Fibroblast of lung (primary cell): Measurements from ENCODE around the gene GTF2F2. TPM values are rescaled to one million over a fixed set of nuclear protein-coding genes. Genes with fewer than 3 reads are reported as not detected.

ENCODE experiments used
- DNase-seq, 2 donors: peaks; one replicate each; pipeline versions ENCODE4 v3.0.0 to v3.0.0-alpha.2; 2010; ENCODE audit warnings: low read depth in 2 of 2
- H2AFZ ChIP-seq: 2 replicates; pipeline ENCODE4 v1.5.1; 2012; ENCODE audit warnings: low read length, control low read depth, inconsistent platforms
- H3K27ac ChIP-seq: 2 replicates; pipeline ENCODE4 v1.5.1; 2011; ENCODE audit warnings: low read length, control low read depth; ENCODE audit not compliant: insufficient read depth
- H3K27me3 ChIP-seq: 2 replicates; pipeline ENCODE4 v1.5.1; 2011; ENCODE audit warnings: mild to moderate bottlenecking, low read length; ENCODE audit not compliant: control insufficient read depth, insufficient read depth
- H3K36me3 ChIP-seq: 2 replicates; pipeline ENCODE4 v1.5.1; 2011; ENCODE audit warnings: low read length; ENCODE audit not compliant: control insufficient read depth, insufficient read depth
- H3K4me1 ChIP-seq: 2 replicates; pipeline ENCODE4 v1.5.1; 2011; ENCODE audit warnings: low read length; ENCODE audit not compliant: control insufficient read depth, insufficient read depth; ENCODE audit errors: extremely low read depth
- H3K4me2 ChIP-seq: 2 replicates; pipeline ENCODE4 v1.5.1; 2011; ENCODE audit warnings: low read length, control low read depth; ENCODE audit not compliant: insufficient read depth; ENCODE audit errors: extremely low read depth
- H3K4me3 ChIP-seq, 4 experiments: fragments of 200-600 bp in 1 of 4; sonication (generic) in 1 of 4; replicated peaks in 1 of 4; 2 replicates each; pipeline ENCODE4 v1.5.1; 2011 to 2016; ENCODE audit warnings: low read length in 4 of 4, low read depth in 3 of 4, mild to moderate bottlenecking in 3 of 4, control low read depth in 2 of 4, inconsistent platforms in 1 of 4, mixed read lengths in 1 of 4; ENCODE audit not compliant: insufficient read depth in 1 of 4; ENCODE audit errors: control extremely low read depth in 1 of 4
- H3K79me2 ChIP-seq: 2 replicates; pipeline ENCODE4 v1.5.1; 2012; ENCODE audit warnings: mild to moderate bottlenecking, low read length, inconsistent platforms; ENCODE audit not compliant: control insufficient read depth, insufficient read depth
- H3K9ac ChIP-seq: 2 replicates; pipeline ENCODE4 v1.5.1; 2011; ENCODE audit warnings: mild to moderate bottlenecking, low read length, control low read depth; ENCODE audit not compliant: insufficient read depth
- H3K9me3 ChIP-seq: 2 replicates; pipeline ENCODE4 v1.5.1; 2012; ENCODE audit warnings: low read depth, low read length; ENCODE audit not compliant: control insufficient read depth, insufficient read depth
- H4K20me1 ChIP-seq: 2 replicates; pipeline ENCODE4 v1.5.1; 2011; ENCODE audit warnings: low read length; ENCODE audit not compliant: control insufficient read depth, insufficient read depth; ENCODE audit errors: extremely low read depth
- EZH2 ChIP-seq: IDR thresholded peaks from 2 replicates; pipeline ENCODE4 v1.5.1; 2012; ENCODE audit warnings: low read length, control low read depth, mild to moderate bottlenecking; ENCODE audit errors: missing control alignments
- polyA plus RNA-seq, 2 donors: library from polyadenylated mRNA; depleted of rRNA in 1 of 2; stranded (reverse) in 1 of 2; unstranded in 1 of 2; fragments of >200 nt; gene quantifications; 2 replicates each; pipeline ENCODE4 v1.2.1, GENCODE V29; 2011 to 2012; ENCODE audit warnings: missing spikeins in 1 of 2
- total RNA-seq: library from RNA; depleted of rRNA; stranded (reverse); fragments of >200 nt; gene quantifications from 2 replicates; pipeline ENCODE4 v1.2.1, GENCODE V29; 2014
- TF ChIP-seq, protein P1 (sequence below), 2 donors: IDR thresholded peaks in 1 of 2; conservative IDR thresholded peaks in 1 of 2; 1 replicate in 1 of 2; 2 replicates in 1 of 2; pipeline ENCODE4 v1.5.1; 2011 to 2012; ENCODE audit warnings: low read length in 2 of 2, control low read depth in 1 of 2, inconsistent platforms in 1 of 2, low read depth in 1 of 2, mild to moderate bottlenecking in 1 of 2

The GTF2F2 gene
- total and polyA plus RNA-seq, 2 donors (not counting 1 experiment from before 2014, with no cell fraction given): 23.4 to 31.7 TPM

DNA sequence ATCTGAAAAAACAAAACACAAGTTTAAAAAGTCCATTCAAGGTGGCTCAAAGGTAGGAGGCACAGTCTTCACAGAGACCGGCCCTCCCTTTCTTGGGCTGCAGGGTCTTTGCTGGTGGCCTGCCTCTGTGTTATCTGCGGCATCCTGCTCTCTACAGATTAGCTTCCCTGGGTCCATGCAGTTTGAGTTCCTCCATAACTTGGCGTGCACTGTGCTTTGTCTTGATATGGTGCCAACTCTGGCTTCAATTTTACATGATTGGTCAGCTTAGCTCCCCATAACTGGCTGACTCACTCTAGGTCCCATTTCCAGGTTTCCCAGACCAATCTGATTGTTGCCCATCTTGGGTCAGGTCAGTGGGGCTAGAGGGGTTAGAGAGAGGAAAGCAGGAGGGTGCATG lies 178.9 kb downstream of the GTF2F2 start:
- no peak overlapping the region for H3K4me3 ChIP-seq
- no peak overlapping the region for H3K9ac ChIP-seq
- no peaks in the 10 kb centered on the region for H3K9me3 ChIP-seq
- H4K20me1 ChIP-seq: no peaks in the 10 kb centered on the region
- no peaks in the 10 kb centered on the region for H3K79me2 ChIP-seq
- peak; percentile 38 to 39 for DNase-seq
- peak overlapping the region; percentile 19 for H3K4me2 ChIP-seq
- H3K4me1 ChIP-seq: peaks cover 4% of the 10 kb centered on the region
- no peaks in the 10 kb centered on the region for H3K36me3 ChIP-seq
- H2AFZ ChIP-seq: no peak overlapping the region
- H3K27ac ChIP-seq: no peak overlapping the region
- TF ChIP-seq, protein P1, sequence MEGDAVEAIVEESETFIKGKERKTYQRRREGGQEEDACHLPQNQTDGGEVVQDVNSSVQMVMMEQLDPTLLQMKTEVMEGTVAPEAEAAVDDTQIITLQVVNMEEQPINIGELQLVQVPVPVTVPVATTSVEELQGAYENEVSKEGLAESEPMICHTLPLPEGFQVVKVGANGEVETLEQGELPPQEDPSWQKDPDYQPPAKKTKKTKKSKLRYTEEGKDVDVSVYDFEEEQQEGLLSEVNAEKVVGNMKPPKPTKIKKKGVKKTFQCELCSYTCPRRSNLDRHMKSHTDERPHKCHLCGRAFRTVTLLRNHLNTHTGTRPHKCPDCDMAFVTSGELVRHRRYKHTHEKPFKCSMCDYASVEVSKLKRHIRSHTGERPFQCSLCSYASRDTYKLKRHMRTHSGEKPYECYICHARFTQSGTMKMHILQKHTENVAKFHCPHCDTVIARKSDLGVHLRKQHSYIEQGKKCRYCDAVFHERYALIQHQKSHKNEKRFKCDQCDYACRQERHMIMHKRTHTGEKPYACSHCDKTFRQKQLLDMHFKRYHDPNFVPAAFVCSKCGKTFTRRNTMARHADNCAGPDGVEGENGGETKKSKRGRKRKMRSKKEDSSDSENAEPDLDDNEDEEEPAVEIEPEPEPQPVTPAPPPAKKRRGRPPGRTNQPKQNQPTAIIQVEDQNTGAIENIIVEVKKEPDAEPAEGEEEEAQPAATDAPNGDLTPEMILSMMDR (conservative IDR thresholded peaks at IDR 0.05 in 1 of 2, IDR thresholded peaks at IDR 0.05 in 1 of 2; ENCODE audit: low read depth in 1 of 2, low read length in 2 of 2): no peak
- no peak for TF ChIP-seq EZH2
- no peaks in the 10 kb centered on the region for H3K27me3 ChIP-seq

DNA sequence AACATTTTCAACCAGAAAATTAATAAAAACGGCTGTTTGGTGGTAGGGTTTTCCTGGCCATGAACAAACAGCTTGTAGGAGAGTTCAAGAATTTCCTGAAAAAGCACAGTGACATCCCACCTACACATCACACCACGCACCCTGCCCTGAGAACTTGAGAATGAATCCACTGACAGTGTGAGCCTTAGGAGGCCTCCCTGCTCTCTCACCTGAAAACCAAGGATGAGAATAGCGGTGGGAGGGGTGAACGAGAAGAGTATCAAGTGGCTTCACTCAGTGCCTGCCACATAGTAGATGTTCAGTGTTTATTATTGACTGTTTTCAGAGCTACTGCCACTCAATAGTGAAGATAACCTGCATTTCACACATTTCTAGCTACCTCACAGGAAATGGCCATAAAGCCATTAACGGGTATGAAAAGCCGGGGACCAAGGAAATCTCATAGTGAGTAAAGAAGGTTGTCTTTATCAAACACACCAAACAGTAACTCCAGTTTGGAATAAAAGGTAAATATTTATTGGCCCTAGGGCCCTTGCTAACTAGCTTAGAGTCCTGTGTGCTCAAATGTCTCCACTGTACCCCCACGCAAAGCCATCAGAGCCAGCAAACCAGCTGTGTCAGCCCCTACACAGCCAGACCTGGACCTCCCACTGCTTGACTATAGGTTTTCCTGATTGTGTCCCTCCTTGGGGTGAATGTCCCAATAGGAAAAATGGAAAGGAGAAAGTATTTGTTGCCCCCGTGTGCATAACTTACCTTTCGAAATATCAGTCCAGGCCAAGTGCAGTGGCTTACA lies 180.1 kb downstream of the GTF2F2 start:
- Histone ChIP-seq H3K36me3 (no peaks in the 10 kb centered on the region), H3K79me2 (no peaks in the 10 kb centered on the region), H2AFZ (no peak overlapping the region), H3K27ac (no peak overlapping the region), H3K27me3 (no peaks in the 10 kb centered on the region), H3K9me3 (no peaks in the 10 kb centered on the region), H3K9ac (no peak overlapping the region), H3K4me3 (no peak overlapping the region), H3K4me1 (peaks cover 4% of the 10 kb centered on the region), H3K4me2 (no peak overlapping the region), H4K20me1 (no peaks in the 10 kb centered on the region)
- no peak for DNase-seq
- TF ChIP-seq, protein P1 (conservative IDR thresholded peaks at IDR 0.05 in 1 of 2, IDR thresholded peaks at IDR 0.05 in 1 of 2; ENCODE audit: low read depth in 1 of 2, low read length in 2 of 2): no peak
- no peak for TF ChIP-seq EZH2

DNA sequence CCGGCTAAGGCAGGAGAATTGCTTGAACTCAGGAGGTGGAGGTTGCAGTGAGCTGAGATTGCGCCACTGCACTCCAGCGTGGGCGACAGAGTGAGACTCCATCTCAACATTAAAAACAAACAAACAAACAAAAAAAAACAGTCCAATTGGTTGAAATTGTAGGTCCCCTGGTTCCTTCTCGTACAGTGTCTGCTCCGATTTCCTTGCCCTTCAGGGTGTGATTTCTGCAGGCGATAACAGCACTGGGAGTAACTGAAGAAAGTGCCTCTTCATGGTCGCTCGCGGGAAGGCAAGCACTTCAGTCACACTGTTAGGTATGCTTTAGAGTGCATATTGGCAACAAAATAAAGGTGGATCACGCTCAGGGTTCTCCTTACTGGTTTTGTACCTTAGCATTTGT lies 181.0 kb downstream of the GTF2F2 start:
- peaks cover 4% of the 10 kb centered on the region for H3K4me1 ChIP-seq
- no peaks in the 10 kb centered on the region for H4K20me1 ChIP-seq
- TF ChIP-seq, protein P1 (conservative IDR thresholded peaks at IDR 0.05 in 1 of 2, IDR thresholded peaks at IDR 0.05 in 1 of 2; ENCODE audit: low read depth in 1 of 2, low read length in 2 of 2): no peak
- no peak for TF ChIP-seq EZH2
- no peak overlapping the region for H2AFZ ChIP-seq
- DNase-seq: no peak
- no peaks in the 10 kb centered on the region for H3K36me3 ChIP-seq
- H3K79me2 ChIP-seq: no peaks in the 10 kb centered on the region
- H3K27ac ChIP-seq: no peak overlapping the region
- H3K9ac ChIP-seq: no peak overlapping the region
- no peak overlapping the region for H3K4me3 ChIP-seq
- no peak overlapping the region for H3K4me2 ChIP-seq
- H3K9me3 ChIP-seq: no peaks in the 10 kb centered on the region
- H3K27me3 ChIP-seq: no peaks in the 10 kb centered on the region
